GM12864 (cell line): ENCODE results near the gene BICD1.
"Not testable (repeated sequence)": the region's sequence is repeated elsewhere in the genome, so short reads cannot be mapped to it uniquely, and the experiment has no call there.

Experiments
- DNase-seq: peaks from one replicate; pipeline ENCODE4 v3.0.0-alpha.2; 2011; ENCODE audit warnings: low read depth
- H3K4me3 ChIP-seq: 2 replicates; pipeline ENCODE4 v1.5.1; 2011; ENCODE audit warnings: mild to moderate bottlenecking, low read depth, low read length, control low read depth
- TF ChIP-seq, protein P1 (sequence below): IDR thresholded peaks from 2 replicates; pipeline ENCODE4 v1.5.1; 2011; ENCODE audit warnings: low read depth, mild to moderate bottlenecking, moderate library complexity, low read length, control low read depth, inconsistent platforms; ENCODE audit errors: missing control alignments

Gene BICD1

GRCh38 chr12:32179011-32179395 lies 72.4 kb downstream of the BICD1 start:
- no peak for DNase-seq
- TF ChIP-seq, protein P1, sequence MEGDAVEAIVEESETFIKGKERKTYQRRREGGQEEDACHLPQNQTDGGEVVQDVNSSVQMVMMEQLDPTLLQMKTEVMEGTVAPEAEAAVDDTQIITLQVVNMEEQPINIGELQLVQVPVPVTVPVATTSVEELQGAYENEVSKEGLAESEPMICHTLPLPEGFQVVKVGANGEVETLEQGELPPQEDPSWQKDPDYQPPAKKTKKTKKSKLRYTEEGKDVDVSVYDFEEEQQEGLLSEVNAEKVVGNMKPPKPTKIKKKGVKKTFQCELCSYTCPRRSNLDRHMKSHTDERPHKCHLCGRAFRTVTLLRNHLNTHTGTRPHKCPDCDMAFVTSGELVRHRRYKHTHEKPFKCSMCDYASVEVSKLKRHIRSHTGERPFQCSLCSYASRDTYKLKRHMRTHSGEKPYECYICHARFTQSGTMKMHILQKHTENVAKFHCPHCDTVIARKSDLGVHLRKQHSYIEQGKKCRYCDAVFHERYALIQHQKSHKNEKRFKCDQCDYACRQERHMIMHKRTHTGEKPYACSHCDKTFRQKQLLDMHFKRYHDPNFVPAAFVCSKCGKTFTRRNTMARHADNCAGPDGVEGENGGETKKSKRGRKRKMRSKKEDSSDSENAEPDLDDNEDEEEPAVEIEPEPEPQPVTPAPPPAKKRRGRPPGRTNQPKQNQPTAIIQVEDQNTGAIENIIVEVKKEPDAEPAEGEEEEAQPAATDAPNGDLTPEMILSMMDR, result no peak
- no peak overlapping the region for H3K4me3 ChIP-seq

GRCh38 chr12:32181498-32182175 lies 75.0 kb downstream of the BICD1 start:
- TF ChIP-seq, protein P1, result no peak

GRCh38 chr12:32183650-32184049 lies 77.0 kb downstream of the BICD1 start:
- no peak overlapping the region for H3K4me3 ChIP-seq
- DNase-seq, result no peak
- TF ChIP-seq, protein P1, result no peak

More at GRCh38 chr12:32181498-32182175, 75.0 kb downstream of the BICD1 start:
- DNase-seq, result no peak
- no peak overlapping the region for H3K4me3 ChIP-seq

GRCh38 chr12:32187127-32187526 lies 80.5 kb downstream of the BICD1 start:
- DNase-seq, H3K4me3 ChIP-seq: not testable (repeated sequence)

DNA sequence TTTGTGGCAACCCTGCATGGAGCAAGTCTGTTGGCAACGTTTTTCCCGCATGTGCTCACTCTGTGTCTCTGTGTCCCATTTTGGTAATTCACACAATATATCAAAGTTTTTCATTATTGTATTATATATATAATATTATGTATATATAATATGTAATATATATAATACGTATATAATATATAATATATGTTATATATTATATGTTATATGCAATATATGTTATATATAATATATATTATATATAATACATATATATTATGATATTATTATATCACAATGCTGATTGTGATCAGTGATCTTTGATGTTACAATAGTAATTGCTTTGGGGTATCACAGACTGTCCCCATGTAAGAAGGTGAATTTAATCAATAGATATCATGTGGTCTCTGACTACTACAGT lies 84.8 kb downstream of the BICD1 start:
- DNase-seq, result no peak
- no peak overlapping the region for H3K4me3 ChIP-seq

GRCh38 chr12:32196250-32197198 lies 89.9 kb downstream of the BICD1 start:
- DNase-seq, result no peak
- no peak overlapping the region for H3K4me3 ChIP-seq
- TF ChIP-seq, protein P1, result no peak

More for the DNA sequence above, 84.8 kb downstream of the BICD1 start:
- TF ChIP-seq, protein P1, result no peak

DNA sequence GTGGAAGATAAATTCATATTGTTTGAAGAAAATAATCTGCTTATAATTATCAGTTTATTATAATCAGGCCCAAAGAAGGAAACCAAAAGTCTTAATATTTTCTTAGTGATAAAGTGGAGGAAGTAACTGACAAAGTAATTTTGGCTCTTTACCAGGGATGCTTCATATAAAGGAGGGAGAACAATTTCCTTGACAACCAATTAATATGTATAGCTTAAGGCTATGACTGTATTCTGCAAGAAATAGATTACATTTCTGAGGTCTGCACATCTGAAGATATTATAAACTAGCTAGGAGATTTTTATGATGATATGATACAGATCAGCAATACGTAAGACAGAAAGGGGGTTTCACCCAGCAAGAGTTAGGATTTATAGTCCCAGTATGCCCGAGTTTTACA lies 90.8 kb downstream of the BICD1 start:
- DNase-seq, result no peak
- TF ChIP-seq, protein P1, result no peak
- H3K4me3 ChIP-seq, result no peak overlapping the region
